Testis (tissue), 2 donors: ENCODE results near the gene GGCX.

Experiments used
- CTCF ChIP-seq, 3 experiments: fragments of 450-650 bp in 2 of 3; fragments of 200-600 bp in 1 of 3; sonication (generic) in 1 of 3; IDR thresholded peaks; one replicate each; pipeline ENCODE4 v1.5.1; 2016 to 2019; ENCODE audit warnings: antibody characterized with exemption in 3 of 3, mild to moderate bottlenecking in 2 of 3, moderate library complexity in 1 of 3
- POLR2A ChIP-seq: fragments of 450-650 bp; IDR thresholded peaks from one replicate; pipeline ENCODE4 v1.6.1; 2017; ENCODE audit warnings: antibody characterized with exemption, mild to moderate bottlenecking, moderate library complexity

GRCh38 chr2:85600235-85600575 lies 38.9 kb upstream of the GGCX start:
- TF ChIP-seq POLR2A = no peak
- no peak for TF ChIP-seq CTCF (IDR thresholded peaks at IDR 0.05)
